ENCODE data around the gene LRSAM1. TPM values are rescaled to one million over a fixed set of nuclear protein-coding genes. Genes with fewer than 3 reads are reported as not detected.

Gene LRSAM1
- total and polyA plus RNA-seq, 2 of the 8 experiments (the other 6 are each of a cell fraction or from before 2014, with no cell fraction given): 9.7 to 18.3 TPM

GRCh38 chr9:127501821-127502343 is 50.6 kb downstream of the LRSAM1 start (continued):
- TF ChIP-seq ATF3 (IDR thresholded peaks at IDR 0.05; ENCODE audit: insufficient read depth, low read depth, low read length) (no peak), CTCF (IDR thresholded peaks at IDR 0.05; ENCODE audit: control extremely low read depth in 1 of 3, insufficient read depth in 1 of 3, low read depth in 1 of 3, low read length in 3 of 3) (no peak), TAF1 (IDR thresholded peaks at IDR 0.05; ENCODE audit: low read depth, low read length) (no peak), CEBPB (IDR thresholded peaks at IDR 0.05; ENCODE audit: low read depth, low read length) (no peak)

Measured in H1 (cell line).